G401.6 (cell line): ENCODE data around the gene PPM1L.

Source experiments
- FAIRE-seq: peaks from 2 replicates; lab custom pipeline; 2012; peaks lifted over from hg19 to GRCh38; lab: Jason Lieb, UNC

Gene PPM1L

DNA sequence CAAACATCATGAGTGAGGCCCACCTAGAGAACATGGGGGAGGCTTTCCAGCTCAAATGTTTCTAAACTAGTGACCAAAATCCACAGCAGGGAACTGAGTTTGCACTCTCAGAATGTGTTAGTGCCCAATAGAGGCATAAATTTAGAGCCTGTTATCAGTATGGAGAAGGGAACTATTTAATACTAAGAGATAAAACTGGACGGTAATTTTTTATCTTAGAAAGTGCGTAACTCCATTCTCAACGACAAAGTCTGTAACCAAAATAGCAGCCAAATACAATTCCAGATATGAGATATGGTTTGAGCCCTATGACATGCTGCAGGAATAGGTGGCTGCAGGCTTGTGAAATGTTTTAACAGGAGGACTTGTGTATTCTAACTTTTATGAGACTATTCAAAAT lies 345.6 kb downstream of the PPM1L start:
- no peak for FAIRE-seq

- no peak for FAIRE-seq
These were observed 347.9 kb downstream of the PPM1L start for GRCh38 chr3:161103776-161104385.

DNA sequence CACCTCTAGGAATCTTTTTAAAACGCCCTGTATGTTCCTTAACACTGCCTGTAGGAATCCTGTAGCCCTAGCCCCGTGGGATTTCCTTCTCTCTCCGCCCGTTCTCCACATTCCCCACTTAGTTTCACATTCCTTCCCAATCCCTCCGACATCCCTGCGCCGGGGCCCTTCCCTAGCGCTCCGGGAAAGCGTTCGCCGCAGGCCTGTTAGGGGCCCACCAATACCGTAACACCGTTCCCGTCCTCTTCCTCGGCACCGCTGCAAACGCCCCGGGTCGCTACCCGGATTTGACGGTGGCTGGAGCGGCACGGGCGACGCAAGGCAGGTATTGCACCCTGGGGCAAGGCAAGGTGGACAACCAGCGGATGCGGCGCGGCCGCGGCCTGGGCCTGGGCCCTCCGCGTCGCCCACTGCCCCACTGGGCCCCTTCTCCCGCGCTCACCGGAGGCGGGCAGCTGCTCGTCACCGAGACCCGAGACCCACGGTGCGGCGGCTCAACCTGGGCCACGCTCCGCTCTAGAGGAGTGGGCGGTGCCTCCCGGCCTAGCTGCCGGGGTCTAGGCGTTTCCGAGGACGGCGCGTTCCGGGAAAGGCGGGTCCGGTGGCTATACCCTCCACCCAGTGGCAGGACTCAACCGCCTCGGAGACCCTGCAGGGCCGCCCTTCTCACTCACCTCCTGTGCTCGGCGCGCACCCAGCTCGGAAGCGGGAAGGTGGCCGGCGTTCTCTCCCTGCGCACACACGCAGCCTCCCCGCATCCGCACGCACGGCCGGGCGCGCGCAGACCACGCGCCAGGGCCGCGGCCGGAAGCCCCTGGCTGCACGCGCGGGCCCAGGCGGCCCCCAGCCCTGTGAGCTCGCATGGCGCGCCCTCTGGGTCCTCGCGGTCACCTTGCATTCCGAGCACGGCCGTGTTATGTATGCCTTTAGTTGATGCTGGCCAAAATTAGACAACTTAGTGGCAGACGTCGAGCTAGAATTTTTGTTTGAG lies 348.8 kb downstream of the PPM1L start, which contains the start of gene B3GALNT1:
Gene B3GALNT1, minus strand, starts transcription at position 789 of the 991 bp plus-strand sequence. CDS start 18,595 bp downstream, outside the sequence.
- no peak for FAIRE-seq

GRCh38 chr3:161107311-161107710 lies 351.3 kb downstream of the PPM1L start:
- FAIRE-seq, result no peak

DNA sequence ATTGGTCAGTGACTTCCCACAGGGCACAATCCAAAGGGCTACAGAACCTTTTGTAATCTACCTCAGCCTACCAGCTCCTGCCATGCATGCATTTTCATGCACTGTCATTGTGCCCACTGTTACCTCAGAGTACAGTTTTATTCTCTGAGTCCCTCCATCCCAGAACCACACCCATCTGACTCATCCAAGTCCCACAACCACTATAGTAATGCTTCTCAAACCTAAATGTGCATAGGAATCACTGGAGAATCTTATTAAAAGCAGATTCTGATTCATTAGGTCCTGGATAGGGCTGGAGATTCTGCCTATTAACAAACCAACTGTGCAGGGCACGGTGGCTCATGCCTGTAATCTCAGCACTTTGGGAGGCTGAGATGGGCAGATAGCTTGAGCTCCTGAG lies 352.8 kb downstream of the PPM1L start:
- no peak for FAIRE-seq

DNA sequence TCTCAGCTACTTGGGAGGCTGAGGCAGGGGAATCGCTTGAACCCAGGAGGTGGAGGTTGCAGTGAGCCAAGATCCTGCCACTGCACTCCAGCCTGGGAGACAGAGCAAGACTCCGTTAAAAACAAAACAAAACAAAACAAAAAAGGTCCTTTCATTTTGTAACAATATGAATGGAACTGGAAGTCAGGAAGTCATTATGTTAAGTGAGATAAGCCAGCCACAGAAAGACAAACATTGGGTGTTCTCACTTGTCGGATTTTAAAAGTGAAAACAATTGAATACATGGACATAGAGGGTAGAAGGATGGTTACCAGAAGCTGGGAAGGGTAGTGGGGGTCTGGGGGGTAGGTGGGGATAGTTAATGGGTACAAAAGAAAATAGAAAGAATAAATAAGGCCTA lies 361.6 kb downstream of the PPM1L start:
- FAIRE-seq, result no peak

- no peak for FAIRE-seq
These were observed 370.5 kb downstream of the PPM1L start for GRCh38 chr3:161126495-161126894.
